ENCODE data around the gene LRRN3.
A peak's percentile ranks its signal among the peaks of the same experiment; 100 is the strongest.

The LRRN3 gene

GRCh38 chr7:111075498-111075897 lies 15.4 kb upstream of the LRRN3 start:
- H3K4me3 ChIP-seq (ENCODE audit: low read depth, low read length), result no peak overlapping the region
- DNase-seq (ENCODE audit: low read depth), result no peak
- no peak for TF ChIP-seq CTCF (IDR thresholded peaks at IDR 0.05; ENCODE audit: insufficient read depth, low read depth, low read length, missing control alignments)

GRCh38 chr7:111076205-111076604 lies 14.7 kb upstream of the LRRN3 start:
- no peak for TF ChIP-seq CTCF (IDR thresholded peaks at IDR 0.05; ENCODE audit: insufficient read depth, low read depth, low read length, missing control alignments)
- DNase-seq (ENCODE audit: low read depth), result no peak
- no peak overlapping the region for H3K4me3 ChIP-seq (ENCODE audit: low read depth, low read length)

- no peak overlapping the region for H3K4me3 ChIP-seq (ENCODE audit: low read depth, low read length)
- no peak for TF ChIP-seq CTCF (IDR thresholded peaks at IDR 0.05; ENCODE audit: insufficient read depth, low read depth, low read length, missing control alignments)
- no peak for DNase-seq (ENCODE audit: low read depth)
These were observed 13.9 kb upstream of the LRRN3 start for GRCh38 chr7:111077001-111077400.

- no peak for TF ChIP-seq CTCF (IDR thresholded peaks at IDR 0.05; ENCODE audit: insufficient read depth, low read depth, low read length, missing control alignments)
- DNase-seq (ENCODE audit: low read depth), result peak; percentile 18
- no peak overlapping the region for H3K4me3 ChIP-seq (ENCODE audit: low read depth, low read length)
These were observed 10.3 kb upstream of the LRRN3 start for GRCh38 chr7:111080495-111081105.

- TF ChIP-seq CTCF (IDR thresholded peaks at IDR 0.05; ENCODE audit: insufficient read depth, low read depth, low read length, missing control alignments), result no peak
- DNase-seq (ENCODE audit: low read depth), result no peak
- H3K4me3 ChIP-seq (ENCODE audit: low read depth, low read length), result no peak overlapping the region
These were observed 9.2 kb upstream of the LRRN3 start for GRCh38 chr7:111081546-111082267.

GRCh38 chr7:111082351-111082750 lies 8.6 kb upstream of the LRRN3 start:
- H3K4me3 ChIP-seq (ENCODE audit: low read depth, low read length), result no peak overlapping the region
- no peak for DNase-seq (ENCODE audit: low read depth)
- no peak for TF ChIP-seq CTCF (IDR thresholded peaks at IDR 0.05; ENCODE audit: insufficient read depth, low read depth, low read length, missing control alignments)

All from GM12865 (cell line).